ENCODE results near the gene CACNA1B.

The CACNA1B gene

DNA sequence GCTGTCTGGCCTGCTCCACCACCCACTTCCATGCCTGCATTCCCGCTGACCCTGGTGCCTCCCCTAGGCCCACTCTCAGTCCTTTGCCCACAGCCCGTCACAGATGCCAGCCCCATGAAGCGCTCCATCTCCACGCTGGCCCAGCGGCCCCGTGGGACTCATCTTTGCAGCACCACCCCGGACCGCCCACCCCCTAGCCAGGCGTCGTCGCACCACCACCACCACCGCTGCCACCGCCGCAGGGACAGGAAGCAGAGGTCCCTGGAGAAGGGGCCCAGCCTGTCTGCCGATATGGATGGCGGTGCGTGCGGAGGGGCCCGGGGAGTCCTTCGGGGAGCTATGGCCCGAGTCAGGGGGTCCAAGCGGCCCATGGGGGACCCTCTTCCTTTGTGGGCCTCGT, 242.5 kb downstream of the CACNA1B start:
- TF ChIP-seq, protein P1, sequence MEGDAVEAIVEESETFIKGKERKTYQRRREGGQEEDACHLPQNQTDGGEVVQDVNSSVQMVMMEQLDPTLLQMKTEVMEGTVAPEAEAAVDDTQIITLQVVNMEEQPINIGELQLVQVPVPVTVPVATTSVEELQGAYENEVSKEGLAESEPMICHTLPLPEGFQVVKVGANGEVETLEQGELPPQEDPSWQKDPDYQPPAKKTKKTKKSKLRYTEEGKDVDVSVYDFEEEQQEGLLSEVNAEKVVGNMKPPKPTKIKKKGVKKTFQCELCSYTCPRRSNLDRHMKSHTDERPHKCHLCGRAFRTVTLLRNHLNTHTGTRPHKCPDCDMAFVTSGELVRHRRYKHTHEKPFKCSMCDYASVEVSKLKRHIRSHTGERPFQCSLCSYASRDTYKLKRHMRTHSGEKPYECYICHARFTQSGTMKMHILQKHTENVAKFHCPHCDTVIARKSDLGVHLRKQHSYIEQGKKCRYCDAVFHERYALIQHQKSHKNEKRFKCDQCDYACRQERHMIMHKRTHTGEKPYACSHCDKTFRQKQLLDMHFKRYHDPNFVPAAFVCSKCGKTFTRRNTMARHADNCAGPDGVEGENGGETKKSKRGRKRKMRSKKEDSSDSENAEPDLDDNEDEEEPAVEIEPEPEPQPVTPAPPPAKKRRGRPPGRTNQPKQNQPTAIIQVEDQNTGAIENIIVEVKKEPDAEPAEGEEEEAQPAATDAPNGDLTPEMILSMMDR (IDR thresholded peaks at IDR 0.05; ENCODE audit: low read depth, low read length), result no peak
- Histone ChIP-seq H3K36me3 (no peaks in the 10 kb centered on the region), H3K4me3 (ENCODE audit: low read depth, low read length) (no peak overlapping the region), H3K9me3 (ENCODE audit: severe bottlenecking) (no peaks in the 10 kb centered on the region), H3K27ac (no peak overlapping the region), H3K27me3 (ENCODE audit: insufficient read depth, low read depth, severe bottlenecking) (no peaks in the 10 kb centered on the region)
- DNase-seq, result no peak

DNA sequence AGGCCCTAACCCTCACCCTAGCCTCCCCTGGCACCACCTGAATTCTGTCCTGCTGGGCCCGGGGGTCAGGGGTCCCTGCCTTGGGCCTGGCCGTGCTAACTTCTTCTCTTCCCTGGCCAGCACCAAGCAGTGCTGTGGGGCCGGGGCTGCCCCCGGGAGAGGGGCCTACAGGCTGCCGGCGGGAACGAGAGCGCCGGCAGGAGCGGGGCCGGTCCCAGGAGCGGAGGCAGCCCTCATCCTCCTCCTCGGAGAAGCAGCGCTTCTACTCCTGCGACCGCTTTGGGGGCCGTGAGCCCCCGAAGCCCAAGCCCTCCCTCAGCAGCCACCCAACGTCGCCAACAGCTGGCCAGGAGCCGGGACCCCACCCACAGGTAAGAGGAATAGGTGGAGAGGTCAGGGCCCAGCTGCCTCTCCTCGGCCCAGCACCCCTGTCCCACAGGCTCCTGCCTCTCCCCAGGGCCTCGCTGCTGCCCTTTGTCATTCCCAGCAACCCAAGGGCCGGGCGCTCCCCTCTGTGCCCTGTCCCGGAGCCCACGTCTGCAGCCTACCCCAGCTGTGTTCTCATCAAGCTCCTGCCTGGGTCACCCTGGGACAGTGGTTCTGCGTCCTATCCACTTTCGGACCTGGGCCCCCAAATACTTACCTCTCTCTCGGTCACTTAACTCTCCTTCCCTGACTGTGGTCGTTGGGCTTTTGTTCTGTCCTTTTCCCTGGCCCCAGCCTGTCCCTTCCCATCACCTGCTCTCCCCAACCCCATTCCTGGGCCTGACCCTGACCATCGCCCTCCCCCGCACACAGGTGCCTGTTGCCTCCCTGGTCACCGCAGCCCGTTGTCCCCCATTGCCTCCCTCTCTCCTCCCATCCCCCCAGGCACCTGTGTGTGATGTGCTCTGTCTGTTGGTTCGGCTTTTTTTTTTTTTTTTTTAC, 243.2 kb downstream of the CACNA1B start:
- Histone ChIP-seq H3K4me3 (ENCODE audit: low read depth, low read length) (no peak overlapping the region), H3K27ac (no peak overlapping the region), H3K36me3 (no peaks in the 10 kb centered on the region), H3K27me3 (ENCODE audit: insufficient read depth, low read depth, severe bottlenecking) (no peaks in the 10 kb centered on the region), H3K9me3 (ENCODE audit: severe bottlenecking) (no peaks in the 10 kb centered on the region)
- DNase-seq, result no peak
- TF ChIP-seq, protein P1 (IDR thresholded peaks at IDR 0.05; ENCODE audit: low read depth, low read length), result no peak

DNA sequence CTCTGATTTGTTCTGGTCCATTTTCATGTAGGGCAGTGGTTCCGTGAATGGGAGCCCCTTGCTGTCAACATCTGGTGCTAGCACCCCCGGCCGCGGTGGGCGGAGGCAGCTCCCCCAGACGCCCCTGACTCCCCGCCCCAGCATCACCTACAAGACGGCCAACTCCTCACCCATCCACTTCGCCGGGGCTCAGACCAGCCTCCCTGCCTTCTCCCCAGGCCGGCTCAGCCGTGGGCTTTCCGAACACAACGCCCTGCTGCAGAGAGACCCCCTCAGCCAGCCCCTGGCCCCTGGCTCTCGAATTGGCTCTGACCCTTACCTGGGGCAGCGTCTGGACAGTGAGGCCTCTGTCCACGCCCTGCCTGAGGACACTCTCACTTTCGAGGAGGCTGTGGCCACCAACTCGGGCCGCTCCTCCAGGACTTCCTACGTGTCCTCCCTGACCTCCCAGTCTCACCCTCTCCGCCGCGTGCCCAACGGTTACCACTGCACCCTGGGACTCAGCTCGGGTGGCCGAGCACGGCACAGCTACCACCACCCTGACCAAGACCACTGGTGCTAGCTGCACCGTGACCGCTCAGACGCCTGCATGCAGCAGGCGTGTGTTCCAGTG, 244.0 kb downstream of the CACNA1B start:
- H3K27ac ChIP-seq, result no peak overlapping the region
- H3K9me3 ChIP-seq (ENCODE audit: severe bottlenecking), result no peaks in the 10 kb centered on the region
- H3K4me3 ChIP-seq (ENCODE audit: low read depth, low read length), result no peak overlapping the region
- TF ChIP-seq, protein P1 (IDR thresholded peaks at IDR 0.05; ENCODE audit: low read depth, low read length), result no peak
- no peaks in the 10 kb centered on the region for H3K36me3 ChIP-seq
- no peaks in the 10 kb centered on the region for H3K27me3 ChIP-seq (ENCODE audit: insufficient read depth, low read depth, severe bottlenecking)
- no peak for DNase-seq

DNA sequence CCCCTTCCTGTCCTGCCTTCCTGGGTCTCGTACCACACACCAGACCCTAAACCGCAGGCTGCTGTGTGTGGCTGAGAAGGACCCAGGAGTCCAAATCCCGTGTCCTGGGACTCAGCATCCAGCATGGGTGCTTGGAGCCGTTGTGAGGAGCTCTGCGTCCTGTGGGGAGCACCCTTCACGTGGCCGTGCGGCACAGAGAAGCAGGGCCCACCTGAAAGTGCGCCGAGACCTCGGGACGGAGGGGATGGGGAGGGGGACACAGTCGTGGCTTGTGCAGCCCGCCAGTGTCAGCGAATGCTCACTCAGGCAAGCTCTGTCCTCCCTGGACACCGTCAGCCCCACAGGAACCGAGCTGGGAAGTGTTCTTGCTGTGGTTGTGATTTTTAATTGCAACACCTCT, 244.6 kb downstream of the CACNA1B start:
- DNase-seq, result no peak
- Histone ChIP-seq H3K9me3 (ENCODE audit: severe bottlenecking) (no peaks in the 10 kb centered on the region), H3K36me3 (no peaks in the 10 kb centered on the region), H3K27me3 (ENCODE audit: insufficient read depth, low read depth, severe bottlenecking) (no peaks in the 10 kb centered on the region), H3K4me3 (ENCODE audit: low read depth, low read length) (no peak overlapping the region), H3K27ac (no peak overlapping the region)
- TF ChIP-seq, protein P1 (IDR thresholded peaks at IDR 0.05; ENCODE audit: low read depth, low read length), result no peak

DNA sequence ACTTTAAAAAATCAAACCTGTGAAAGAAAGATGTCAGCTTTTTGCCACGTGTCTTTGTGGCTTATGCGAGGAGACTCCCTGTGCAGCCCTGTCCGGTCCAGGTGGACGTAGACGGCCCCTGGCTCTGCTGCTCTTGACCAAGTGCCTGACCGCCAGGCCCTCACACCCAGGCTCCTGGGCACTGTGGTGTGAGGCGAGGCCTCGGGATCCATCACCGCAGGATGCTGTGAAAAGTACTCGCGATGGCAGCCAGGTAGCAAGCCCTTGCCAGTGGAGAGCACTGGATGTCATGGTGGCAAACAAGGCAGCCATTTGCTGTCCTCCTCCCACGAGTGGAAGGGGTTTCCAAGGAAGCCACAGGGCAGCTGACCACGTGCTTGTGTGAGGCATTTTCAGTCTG, 245.1 kb downstream of the CACNA1B start:
- Histone ChIP-seq H3K9me3 (ENCODE audit: severe bottlenecking) (no peaks in the 10 kb centered on the region), H3K4me3 (ENCODE audit: low read depth, low read length) (no peak overlapping the region)

More for the DNA sequence above, 245.1 kb downstream of the CACNA1B start:
- no peaks in the 10 kb centered on the region for H3K36me3 ChIP-seq
- DNase-seq, result no peak
- no peaks in the 10 kb centered on the region for H3K27me3 ChIP-seq (ENCODE audit: insufficient read depth, low read depth, severe bottlenecking)
- no peak overlapping the region for H3K27ac ChIP-seq
- TF ChIP-seq, protein P1 (IDR thresholded peaks at IDR 0.05; ENCODE audit: low read depth, low read length), result no peak
